HS-5 (cell line): ENCODE measurements around the gene RNF126.
"Not testable (repeated sequence)": the region's sequence is repeated elsewhere in the genome, so short reads cannot be mapped to it uniquely, and the experiment has no call there.

ENCODE experiments used
- DNase-seq: peaks from one replicate; pipeline ENCODE4 v3.0.0-alpha.2; 2012; ENCODE audit warnings: low read depth

The RNF126 gene

DNA sequence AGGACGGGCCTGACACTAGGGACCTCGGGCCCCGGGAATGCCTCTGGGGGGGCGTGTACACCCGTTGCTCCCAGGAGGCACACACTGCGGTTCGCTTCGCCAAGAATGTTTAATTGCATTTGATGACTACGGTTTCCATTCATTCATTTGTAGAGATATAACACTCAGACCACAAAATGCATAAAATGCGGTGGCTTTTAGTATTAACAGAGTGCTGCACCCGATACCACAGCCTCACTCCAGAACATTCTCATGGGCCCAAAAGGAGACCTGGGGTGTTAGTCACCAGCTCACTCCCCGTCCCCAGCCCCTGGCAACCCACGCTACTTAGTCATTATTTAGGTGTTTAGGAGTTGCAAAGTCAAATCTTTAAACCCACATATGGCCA lies 51.5 kb downstream of the RNF126 start:
- DNase-seq = peak; percentile 57

DNA sequence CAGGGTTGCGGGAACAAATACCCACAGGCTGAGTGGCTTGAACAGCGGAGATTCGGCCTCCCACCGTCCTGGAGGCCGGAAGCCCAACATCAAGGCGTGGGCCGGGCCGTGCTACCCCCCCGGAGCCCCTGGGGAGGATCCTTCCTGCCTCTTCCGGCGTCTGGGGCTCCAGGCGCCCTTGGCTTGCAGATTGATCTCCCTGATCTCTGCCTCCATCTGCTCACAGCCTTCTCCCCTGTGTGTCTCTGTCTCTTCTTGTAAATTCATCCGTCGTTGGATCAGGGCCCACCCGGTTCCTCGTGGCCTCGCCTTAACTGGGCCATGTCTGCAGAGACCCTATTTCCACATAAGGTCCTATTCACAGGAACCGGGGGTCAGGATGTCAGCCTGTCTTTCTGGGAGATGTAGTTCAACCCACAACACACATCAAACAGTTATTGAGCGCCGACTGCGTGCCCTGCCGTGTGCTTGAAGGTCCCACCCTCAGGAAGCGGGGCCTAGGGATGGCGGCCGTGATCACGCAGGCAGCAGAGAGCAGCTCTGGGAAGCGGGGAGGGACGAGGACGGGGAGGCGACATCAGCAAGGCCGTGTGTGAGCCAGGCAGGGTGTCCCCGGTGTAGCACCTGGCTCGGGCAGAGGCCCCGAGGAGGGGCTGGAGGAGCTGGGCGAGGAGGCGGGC lies 52.1 kb downstream of the RNF126 start:
- no peak for DNase-seq

GRCh38 chr19:610071-610800 lies 52.8 kb downstream of the RNF126 start:
- DNase-seq = no peak

DNA sequence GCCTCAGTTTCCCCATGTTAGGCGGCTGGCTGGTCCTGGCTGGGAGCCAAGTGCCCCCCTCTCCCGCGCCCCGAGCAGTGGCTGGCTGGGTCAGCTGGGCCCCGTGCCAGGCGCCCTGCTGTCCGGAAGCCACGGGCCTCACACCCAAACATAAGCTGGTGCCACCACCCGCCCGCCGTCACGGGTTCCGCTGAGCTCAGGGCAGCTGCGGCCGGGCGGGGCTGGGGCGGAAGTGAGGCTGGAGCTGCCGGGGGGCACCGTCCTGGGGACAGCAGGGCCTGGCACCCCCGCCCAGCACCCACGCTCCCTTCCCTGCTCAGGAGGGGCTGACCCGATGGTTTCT lies 54.0 kb downstream of the RNF126 start:
- no peak for DNase-seq

- no peak for DNase-seq
Observed at GRCh38 chr19:608155-609003, 54.6 kb downstream of the RNF126 start.

DNA sequence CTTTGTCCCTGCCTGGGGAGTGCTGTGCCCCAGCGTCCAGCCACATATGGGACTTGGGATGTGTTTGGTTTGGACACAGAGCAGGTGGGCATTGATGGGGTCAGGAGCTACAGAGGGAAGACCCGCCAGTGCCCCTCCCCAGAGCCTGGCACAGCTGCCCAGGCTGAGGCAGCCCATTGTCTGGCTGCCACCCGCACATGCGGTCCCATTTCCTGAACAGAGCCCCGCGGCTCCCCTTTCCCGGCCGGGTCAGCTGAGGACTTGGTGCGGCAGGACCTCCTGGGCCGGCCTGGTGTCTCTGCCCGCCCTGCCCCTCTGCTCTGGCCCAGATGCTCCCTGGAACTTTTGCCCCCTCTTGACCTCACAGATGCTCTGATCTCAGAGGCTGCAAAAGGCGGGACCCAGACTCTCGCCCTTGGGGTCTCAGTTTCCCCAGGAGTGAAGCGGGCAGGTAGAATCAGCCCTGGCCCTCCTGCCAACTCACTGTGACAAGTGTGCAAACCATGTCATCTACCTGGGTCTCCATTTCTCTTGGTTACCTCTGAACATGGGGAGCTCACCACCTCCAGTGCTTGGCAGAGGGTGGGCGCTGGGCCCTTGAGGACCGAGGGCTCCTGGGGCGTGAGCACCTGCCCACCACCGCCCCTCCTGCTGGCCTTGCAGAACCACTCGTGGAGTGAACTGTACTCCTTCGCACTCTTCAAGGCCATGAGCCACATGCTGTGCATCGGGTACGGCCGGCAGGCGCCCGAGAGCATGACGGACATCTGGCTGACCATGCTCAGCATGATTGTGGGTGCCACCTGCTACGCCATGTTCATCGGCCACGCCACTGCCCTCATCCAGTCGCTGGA lies 55.5 kb downstream of the RNF126 start:
- DNase-seq = no peak

DNA sequence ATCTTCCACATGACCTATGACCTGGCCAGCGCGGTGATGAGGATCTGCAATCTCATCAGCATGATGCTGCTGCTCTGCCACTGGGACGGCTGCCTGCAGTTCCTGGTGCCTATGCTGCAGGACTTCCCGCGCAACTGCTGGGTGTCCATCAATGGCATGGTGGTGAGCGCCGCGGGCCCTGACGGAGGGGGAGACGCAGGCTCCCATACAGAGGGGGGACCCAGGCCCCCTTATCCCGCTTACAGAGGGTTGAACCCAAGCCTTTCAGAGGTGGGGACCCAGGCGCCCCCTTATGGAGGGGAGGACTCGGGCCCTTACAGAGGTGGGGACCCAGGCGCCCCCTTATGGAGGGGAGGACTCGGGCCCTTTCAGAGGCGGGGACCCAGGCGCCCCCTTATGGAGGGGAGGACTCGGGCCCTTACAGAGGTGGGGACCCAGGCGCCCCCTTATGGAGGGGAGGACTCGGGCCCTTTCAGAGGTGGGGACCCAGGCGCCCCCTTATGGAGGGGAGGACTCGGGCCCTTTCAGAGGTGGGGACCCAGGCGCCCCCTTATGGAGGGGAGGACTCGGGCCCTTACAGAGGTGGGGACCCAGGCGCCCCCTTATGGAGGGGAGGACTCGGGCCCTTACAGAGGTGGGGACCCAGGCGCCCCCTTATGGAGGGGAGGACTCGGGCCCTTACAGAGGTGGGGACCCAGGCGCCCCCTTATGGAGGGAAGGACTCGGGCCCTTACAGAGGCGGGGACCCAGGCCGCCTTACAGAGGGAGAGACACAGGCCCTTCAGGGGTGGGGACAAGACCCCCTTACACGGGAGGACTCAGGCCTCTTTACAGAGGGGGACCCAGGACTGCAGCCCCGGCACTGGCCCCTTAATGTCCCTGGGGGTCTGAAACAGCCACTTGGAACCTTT lies 57.7 kb downstream of the RNF126 start:
- DNase-seq = not testable (repeated sequence)

DNA sequence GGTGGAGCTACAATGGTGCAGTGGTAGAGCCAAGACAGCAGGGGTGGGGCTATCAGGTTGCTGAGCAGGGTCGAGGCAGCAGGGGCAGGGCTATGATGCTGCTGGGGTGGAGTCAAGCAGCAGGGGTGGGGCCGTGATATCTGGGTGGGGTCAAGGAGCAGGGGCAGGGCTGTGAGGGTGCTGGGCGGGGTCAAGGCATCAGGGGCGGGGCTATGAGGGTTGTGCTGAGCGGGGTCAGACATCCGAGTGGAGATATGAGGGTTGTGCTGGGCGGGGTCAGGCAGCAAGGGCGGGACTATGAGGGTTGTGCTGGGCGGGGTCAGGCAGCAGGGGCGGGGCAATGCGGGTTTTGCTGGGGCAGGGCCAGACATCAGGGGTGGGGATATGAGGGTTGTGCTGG lies 58.7 kb downstream of the RNF126 start:
- no peak for DNase-seq

DNA sequence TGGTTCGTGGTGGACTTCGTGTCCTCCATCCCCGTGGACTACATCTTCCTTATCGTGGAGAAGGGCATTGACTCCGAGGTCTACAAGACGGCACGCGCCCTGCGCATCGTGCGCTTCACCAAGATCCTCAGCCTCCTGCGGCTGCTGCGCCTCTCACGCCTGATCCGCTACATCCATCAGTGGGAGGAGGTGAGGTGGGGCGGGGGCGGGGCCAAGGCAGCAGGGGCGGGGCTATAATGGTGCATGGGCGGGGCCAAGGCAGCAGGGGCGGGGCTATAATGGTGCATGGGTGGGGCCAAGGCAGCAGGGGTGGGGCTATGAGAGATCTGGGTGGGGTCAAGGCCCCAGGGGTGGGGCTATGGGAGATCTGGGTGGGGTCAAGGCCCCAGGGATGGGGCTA lies 59.2 kb downstream of the RNF126 start:
- not testable (repeated sequence) for DNase-seq

- not testable (repeated sequence) for DNase-seq
Observed at GRCh38 chr19:603302-603639, 59.7 kb downstream of the RNF126 start.

DNA sequence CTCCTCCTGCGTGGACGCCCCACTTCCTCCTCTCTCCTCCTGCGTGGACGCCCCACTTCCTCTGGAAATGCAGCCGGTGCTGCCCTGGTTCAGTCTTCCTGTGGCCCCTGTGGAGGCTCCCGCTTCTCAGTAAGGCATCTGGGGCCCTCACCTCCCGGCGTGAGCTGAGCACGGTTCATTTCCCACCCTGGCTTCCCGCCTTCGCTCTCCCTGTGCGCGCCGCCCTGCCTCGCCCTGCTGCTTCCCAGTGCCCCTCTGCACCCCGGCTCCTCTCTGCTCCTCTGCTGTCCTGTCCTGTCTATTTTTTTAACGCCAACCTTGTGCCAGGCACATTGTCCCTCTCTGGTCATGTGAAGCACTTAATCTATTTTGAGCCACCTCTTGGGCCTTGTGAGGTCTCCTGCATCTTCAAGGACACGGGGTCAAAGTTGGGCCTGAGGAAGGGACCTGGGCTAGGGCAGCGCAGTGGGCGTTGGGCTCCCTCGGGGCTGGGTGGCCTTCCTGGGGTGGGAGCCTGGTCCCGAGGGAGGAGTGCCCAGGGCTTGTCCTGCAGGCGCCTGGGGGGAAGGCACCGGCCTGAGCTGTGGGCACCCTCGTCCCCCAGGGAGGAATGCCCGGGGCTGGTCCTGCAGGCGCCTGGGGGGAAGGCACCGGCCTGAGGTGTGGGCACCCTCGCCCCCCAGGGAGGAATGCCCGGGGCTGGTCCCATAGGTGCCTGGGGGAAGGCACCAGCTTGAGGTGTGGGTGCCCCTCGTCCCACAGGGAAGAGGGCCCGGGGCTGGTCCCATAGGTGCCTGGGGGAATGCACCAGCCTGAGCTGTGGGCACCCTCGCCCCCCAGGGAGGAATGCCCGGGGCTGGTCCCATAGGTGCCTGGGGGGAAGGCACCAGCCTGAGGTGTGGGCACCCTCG lies 60.4 kb downstream of the RNF126 start:
- DNase-seq = no peak

GRCh38 chr19:601790-602189 lies 61.2 kb downstream of the RNF126 start:
- no peak for DNase-seq

DNA sequence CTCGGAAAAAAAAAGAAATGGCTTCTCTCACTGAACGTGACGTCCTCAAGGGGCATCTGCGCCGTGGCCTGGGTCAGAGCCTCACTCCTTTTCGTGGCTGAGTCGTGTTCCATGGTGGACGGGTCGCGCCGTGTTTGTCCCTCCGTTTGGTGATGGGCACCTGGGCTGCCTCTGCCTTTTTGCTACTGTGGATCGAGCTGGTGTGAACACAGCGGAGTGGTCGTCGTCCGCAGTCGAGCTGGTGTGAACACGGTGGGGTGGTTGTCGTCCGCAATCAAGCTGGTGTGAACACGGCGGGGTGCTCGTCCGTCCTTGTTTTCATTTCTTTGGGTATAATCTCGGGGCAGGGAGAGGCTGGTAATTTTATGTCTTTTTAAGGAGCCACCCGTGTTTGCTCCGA lies 61.7 kb downstream of the RNF126 start:
- no peak for DNase-seq
